Measurements from ENCODE around the gene SPP1.

Gene SPP1

GRCh38 chr4:87944967-87945366 is 30.5 kb upstream of the SPP1 start:
- DNase-seq (ENCODE audit: low spot score), result no peak
- Histone ChIP-seq H3K4me1 (ENCODE audit: insufficient read depth, poor library complexity, severe bottlenecking) (peaks cover 5% of the 10 kb centered on the region), H3K9me3 (ENCODE audit: severe bottlenecking) (no peaks in the 10 kb centered on the region), H3K4me3 (ENCODE audit: severe bottlenecking) (no peak overlapping the region), H3K27ac (ENCODE audit: poor library complexity, severe bottlenecking) (no peak overlapping the region), H3K27me3 (ENCODE audit: insufficient read depth, poor library complexity, severe bottlenecking) (no peaks in the 10 kb centered on the region), H3K36me3 (ENCODE audit: low read depth) (no peaks in the 10 kb centered on the region)
- ATAC-seq (ENCODE audit: low read depth), result no peak
- no peak for TF ChIP-seq CTCF (IDR thresholded peaks at IDR 0.05; ENCODE audit: poor library complexity, severe bottlenecking)

GRCh38 chr4:87946766-87947165 is 28.7 kb upstream of the SPP1 start:
- Histone ChIP-seq H3K4me3 (ENCODE audit: severe bottlenecking) (no peak overlapping the region), H3K36me3 (ENCODE audit: low read depth) (no peaks in the 10 kb centered on the region), H3K27ac (ENCODE audit: poor library complexity, severe bottlenecking) (no peak overlapping the region), H3K27me3 (ENCODE audit: insufficient read depth, poor library complexity, severe bottlenecking) (no peaks in the 10 kb centered on the region), H3K9me3 (ENCODE audit: severe bottlenecking) (no peaks in the 10 kb centered on the region), H3K4me1 (ENCODE audit: insufficient read depth, poor library complexity, severe bottlenecking) (peaks cover 12% of the 10 kb centered on the region)
- DNase-seq (ENCODE audit: low spot score) (no peak), ATAC-seq (ENCODE audit: low read depth) (no peak)
- no peak for TF ChIP-seq CTCF (IDR thresholded peaks at IDR 0.05; ENCODE audit: poor library complexity, severe bottlenecking)

GRCh38 chr4:87947381-87948160 is 27.9 kb upstream of the SPP1 start:
- DNase-seq (ENCODE audit: low spot score) (no peak), ATAC-seq (ENCODE audit: low read depth) (no peak)
- Histone ChIP-seq H3K27me3 (ENCODE audit: insufficient read depth, poor library complexity, severe bottlenecking) (no peaks in the 10 kb centered on the region), H3K27ac (ENCODE audit: poor library complexity, severe bottlenecking) (no peak overlapping the region), H3K4me1 (ENCODE audit: insufficient read depth, poor library complexity, severe bottlenecking) (peaks cover 12% of the 10 kb centered on the region), H3K36me3 (ENCODE audit: low read depth) (no peaks in the 10 kb centered on the region), H3K9me3 (ENCODE audit: severe bottlenecking) (no peaks in the 10 kb centered on the region), H3K4me3 (ENCODE audit: severe bottlenecking) (no peak overlapping the region)
- no peak for TF ChIP-seq CTCF (IDR thresholded peaks at IDR 0.05; ENCODE audit: poor library complexity, severe bottlenecking)

GRCh38 chr4:87949961-87950360 is 25.6 kb upstream of the SPP1 start:
- Histone ChIP-seq H3K27ac (ENCODE audit: poor library complexity, severe bottlenecking) (peak overlapping the region; percentile 22), H3K27me3 (ENCODE audit: insufficient read depth, poor library complexity, severe bottlenecking) (no peaks in the 10 kb centered on the region), H3K9me3 (ENCODE audit: severe bottlenecking) (no peaks in the 10 kb centered on the region), H3K4me1 (ENCODE audit: insufficient read depth, poor library complexity, severe bottlenecking) (peaks cover 12% of the 10 kb centered on the region), H3K36me3 (ENCODE audit: low read depth) (no peaks in the 10 kb centered on the region), H3K4me3 (ENCODE audit: severe bottlenecking) (no peak overlapping the region)
- no peak for TF ChIP-seq CTCF (IDR thresholded peaks at IDR 0.05; ENCODE audit: poor library complexity, severe bottlenecking)
- ATAC-seq (ENCODE audit: low read depth) (peak; percentile 95), DNase-seq (ENCODE audit: low spot score) (no peak)

GRCh38 chr4:87950493-87950892 is 25.0 kb upstream of the SPP1 start:
- H3K4me3 ChIP-seq (ENCODE audit: severe bottlenecking), result no peak overlapping the region
- H3K27me3 ChIP-seq (ENCODE audit: insufficient read depth, poor library complexity, severe bottlenecking), result no peaks in the 10 kb centered on the region
- no peaks in the 10 kb centered on the region for H3K9me3 ChIP-seq (ENCODE audit: severe bottlenecking)
- H3K4me1 ChIP-seq (ENCODE audit: insufficient read depth, poor library complexity, severe bottlenecking), result peaks cover 12% of the 10 kb centered on the region
- ATAC-seq (ENCODE audit: low read depth), result 0 out of 3 replicates have a peak, but pooled peaks have one; percentile 38
- H3K36me3 ChIP-seq (ENCODE audit: low read depth), result no peaks in the 10 kb centered on the region
- H3K27ac ChIP-seq (ENCODE audit: poor library complexity, severe bottlenecking), result peak overlapping the region; percentile 22
- DNase-seq (ENCODE audit: low spot score), result no peak
- TF ChIP-seq CTCF (IDR thresholded peaks at IDR 0.05; ENCODE audit: poor library complexity, severe bottlenecking), result no peak

Measured in RWPE2 (cell line).